ENCODE data around the gene LCP1.

The LCP1 gene

GRCh38 chr13:46179969-46180763 is 1.8 kb downstream of the LCP1 start:
- H3K4me3 ChIP-seq (ENCODE audit: low read length): no peak overlapping the region
- H3K27ac ChIP-seq (ENCODE audit: low read depth, low read length): no peak overlapping the region
- WGBS: 90% methylated on average over 1 of the region's 5 CpGs
- no peaks in the 10 kb centered on the region for H3K9me3 ChIP-seq (ENCODE audit: insufficient read depth, low read depth, low read length)
- peaks cover 13% of the 10 kb centered on the region for H3K4me1 ChIP-seq (ENCODE audit: insufficient read depth, low read length)
- H3K36me3 ChIP-seq (ENCODE audit: insufficient read depth, low read length): no peaks in the 10 kb centered on the region
- H3K27me3 ChIP-seq (ENCODE audit: insufficient read depth, low read length): no peaks in the 10 kb centered on the region
- H3K9ac ChIP-seq (ENCODE audit: low read depth, low read length): no peak overlapping the region

- Histone ChIP-seq H3K4me3 (ENCODE audit: low read length) (no peak overlapping the region), H3K27ac (ENCODE audit: low read depth, low read length) (no peak overlapping the region), H3K4me1 (ENCODE audit: insufficient read depth, low read length) (peaks cover 13% of the 10 kb centered on the region), H3K9me3 (ENCODE audit: insufficient read depth, low read depth, low read length) (no peaks in the 10 kb centered on the region), H3K36me3 (ENCODE audit: insufficient read depth, low read length) (no peaks in the 10 kb centered on the region), H3K9ac (ENCODE audit: low read depth, low read length) (no peak overlapping the region), H3K27me3 (ENCODE audit: insufficient read depth, low read length) (no peaks in the 10 kb centered on the region)
- WGBS: 94% methylated on average over 2 of the region's 3 CpGs
Observed at GRCh38 chr13:46179491-46179908, 2.5 kb downstream of the LCP1 start.

GRCh38 chr13:46178821-46179220 is 3.2 kb downstream of the LCP1 start:
- Histone ChIP-seq H3K9ac (ENCODE audit: low read depth, low read length) (no peak overlapping the region), H3K9me3 (ENCODE audit: insufficient read depth, low read depth, low read length) (no peaks in the 10 kb centered on the region), H3K4me1 (ENCODE audit: insufficient read depth, low read length) (peaks cover 13% of the 10 kb centered on the region), H3K27ac (ENCODE audit: low read depth, low read length) (no peak overlapping the region), H3K4me3 (ENCODE audit: low read length) (no peak overlapping the region), H3K36me3 (ENCODE audit: insufficient read depth, low read length) (no peaks in the 10 kb centered on the region), H3K27me3 (ENCODE audit: insufficient read depth, low read length) (no peaks in the 10 kb centered on the region)

- WGBS: 100% methylated on average over 5 of the region's 5 CpGs
- Histone ChIP-seq H3K9me3 (ENCODE audit: insufficient read depth, low read depth, low read length) (no peaks in the 10 kb centered on the region), H3K9ac (ENCODE audit: low read depth, low read length) (no peak overlapping the region), H3K27ac (ENCODE audit: low read depth, low read length) (no peak overlapping the region), H3K4me3 (ENCODE audit: low read length) (no peak overlapping the region), H3K4me1 (ENCODE audit: insufficient read depth, low read length) (peaks cover 13% of the 10 kb centered on the region), H3K36me3 (ENCODE audit: insufficient read depth, low read length) (no peaks in the 10 kb centered on the region), H3K27me3 (ENCODE audit: insufficient read depth, low read length) (no peaks in the 10 kb centered on the region)
Observed at GRCh38 chr13:46178143-46178542, 3.8 kb downstream of the LCP1 start.

- no peak overlapping the region for H3K9ac ChIP-seq (ENCODE audit: low read depth, low read length)
Observed at GRCh38 chr13:46176756-46177155, 5.2 kb downstream of the LCP1 start.

GRCh38 chr13:46173656-46174055 is 8.3 kb downstream of the LCP1 start:
- H3K36me3 ChIP-seq (ENCODE audit: insufficient read depth, low read length): no peaks in the 10 kb centered on the region
- H3K9ac ChIP-seq (ENCODE audit: low read depth, low read length): no peak overlapping the region
- no peak overlapping the region for H3K27ac ChIP-seq (ENCODE audit: low read depth, low read length)
- H3K9me3 ChIP-seq (ENCODE audit: insufficient read depth, low read depth, low read length): no peaks in the 10 kb centered on the region
- H3K4me1 ChIP-seq (ENCODE audit: insufficient read depth, low read length): peaks cover 17% of the 10 kb centered on the region
- H3K4me3 ChIP-seq (ENCODE audit: low read length): no peak overlapping the region
- peaks cover 6% of the 10 kb centered on the region; the same call in 1 of the 2 replicates for H3K27me3 ChIP-seq (ENCODE audit: insufficient read depth, low read length)
- 79% methylated on average over 2 of the region's 2 CpGs for WGBS

More at GRCh38 chr13:46176756-46177155, 5.2 kb downstream of the LCP1 start:
- no peak overlapping the region for H3K27ac ChIP-seq (ENCODE audit: low read depth, low read length)
- H3K4me1 ChIP-seq (ENCODE audit: insufficient read depth, low read length): peaks cover 13% of the 10 kb centered on the region
- WGBS: 82% methylated on average over 3 of the region's 3 CpGs
- no peaks in the 10 kb centered on the region for H3K36me3 ChIP-seq (ENCODE audit: insufficient read depth, low read length)
- H3K27me3 ChIP-seq (ENCODE audit: insufficient read depth, low read length): no peaks in the 10 kb centered on the region
- no peaks in the 10 kb centered on the region for H3K9me3 ChIP-seq (ENCODE audit: insufficient read depth, low read depth, low read length)
- H3K4me3 ChIP-seq (ENCODE audit: low read length): no peak overlapping the region

GRCh38 chr13:46172531-46172991 is 9.4 kb downstream of the LCP1 start:
- Histone ChIP-seq H3K9ac (ENCODE audit: low read depth, low read length) (no peak overlapping the region), H3K27me3 (ENCODE audit: insufficient read depth, low read length) (peaks cover 6% of the 10 kb centered on the region; the same call in 1 of the 2 replicates), H3K4me1 (ENCODE audit: insufficient read depth, low read length) (peaks cover 17% of the 10 kb centered on the region), H3K4me3 (ENCODE audit: low read length) (no peak overlapping the region), H3K27ac (ENCODE audit: low read depth, low read length) (no peak overlapping the region), H3K9me3 (ENCODE audit: insufficient read depth, low read depth, low read length) (no peaks in the 10 kb centered on the region), H3K36me3 (ENCODE audit: insufficient read depth, low read length) (no peaks in the 10 kb centered on the region)
- 97% methylated on average over 5 of the region's 6 CpGs for WGBS

GRCh38 chr13:46171739-46172138 is 10.2 kb downstream of the LCP1 start:
- 97% methylated on average over 7 of the region's 7 CpGs for WGBS

GRCh38 chr13:46171217-46171616 is 10.8 kb downstream of the LCP1 start:
- Histone ChIP-seq H3K4me1 (ENCODE audit: insufficient read depth, low read length) (peaks cover 17% of the 10 kb centered on the region), H3K27me3 (ENCODE audit: insufficient read depth, low read length) (peaks cover 6% of the 10 kb centered on the region; the same call in 1 of the 2 replicates), H3K9ac (ENCODE audit: low read depth, low read length) (no peak overlapping the region), H3K27ac (ENCODE audit: low read depth, low read length) (no peak overlapping the region), H3K4me3 (ENCODE audit: low read length) (no peak overlapping the region), H3K9me3 (ENCODE audit: insufficient read depth, low read depth, low read length) (no peaks in the 10 kb centered on the region), H3K36me3 (ENCODE audit: insufficient read depth, low read length) (no peaks in the 10 kb centered on the region)
- 88% methylated on average over 4 of the region's 4 CpGs for WGBS

More at GRCh38 chr13:46171739-46172138, 10.2 kb downstream of the LCP1 start:
- no peak overlapping the region for H3K27ac ChIP-seq (ENCODE audit: low read depth, low read length)
- no peaks in the 10 kb centered on the region for H3K36me3 ChIP-seq (ENCODE audit: insufficient read depth, low read length)
- peaks cover 6% of the 10 kb centered on the region; the same call in 1 of the 2 replicates for H3K27me3 ChIP-seq (ENCODE audit: insufficient read depth, low read length)
- H3K4me3 ChIP-seq (ENCODE audit: low read length): no peak overlapping the region
- H3K4me1 ChIP-seq (ENCODE audit: insufficient read depth, low read length): peaks cover 17% of the 10 kb centered on the region
- no peak overlapping the region for H3K9ac ChIP-seq (ENCODE audit: low read depth, low read length)
- H3K9me3 ChIP-seq (ENCODE audit: insufficient read depth, low read depth, low read length): no peaks in the 10 kb centered on the region

GRCh38 chr13:46170687-46171086 is 11.3 kb downstream of the LCP1 start:
- Histone ChIP-seq H3K27me3 (ENCODE audit: insufficient read depth, low read length) (peaks cover 6% of the 10 kb centered on the region; the same call in 1 of the 2 replicates), H3K4me1 (ENCODE audit: insufficient read depth, low read length) (peaks cover 17% of the 10 kb centered on the region), H3K27ac (ENCODE audit: low read depth, low read length) (no peak overlapping the region), H3K9me3 (ENCODE audit: insufficient read depth, low read depth, low read length) (no peaks in the 10 kb centered on the region), H3K9ac (ENCODE audit: low read depth, low read length) (no peak overlapping the region), H3K36me3 (ENCODE audit: insufficient read depth, low read length) (no peaks in the 10 kb centered on the region), H3K4me3 (ENCODE audit: low read length) (no peak overlapping the region)
- 27% methylated on average over 3 of the region's 3 CpGs for WGBS

GRCh38 chr13:46170268-46170667 is 11.7 kb downstream of the LCP1 start:
- H3K4me1 ChIP-seq (ENCODE audit: insufficient read depth, low read length): peaks cover 17% of the 10 kb centered on the region
- no peaks in the 10 kb centered on the region for H3K36me3 ChIP-seq (ENCODE audit: insufficient read depth, low read length)
- 67% methylated on average over 7 of the region's 7 CpGs for WGBS
- peaks cover 6% of the 10 kb centered on the region; the same call in 1 of the 2 replicates for H3K27me3 ChIP-seq (ENCODE audit: insufficient read depth, low read length)
- H3K27ac ChIP-seq (ENCODE audit: low read depth, low read length): no peak overlapping the region
- H3K9ac ChIP-seq (ENCODE audit: low read depth, low read length): no peak overlapping the region
- no peak overlapping the region for H3K4me3 ChIP-seq (ENCODE audit: low read length)
- H3K9me3 ChIP-seq (ENCODE audit: insufficient read depth, low read depth, low read length): no peaks in the 10 kb centered on the region

Measured in HUES64 (cell line).